GM18508 (cell line): Measurements from ENCODE around the gene TMEM115.

ENCODE experiments used
- ATAC-seq: cut with Tn5 transposase; IDR thresholded peaks from one replicate; pipeline ENCODE4 v1.9.1; 2021; ENCODE audit warnings: moderate number of reproducible peaks; ENCODE audit not compliant: insufficient read depth, unreplicated experiment

Gene TMEM115

GRCh38 chr3:50358911-50359759 is at the start of gene TMEM115:
Gene TMEM115 (minus strand): TSS chr3:50359521. CDS start chr3:50359063, 458 bp downstream.
- ATAC-seq = peak; percentile 89

- no peak for ATAC-seq
Measured at GRCh38 chr3:50408443-50408944, 49.2 kb upstream of the TMEM115 start.

- ATAC-seq = no peak
Measured at GRCh38 chr3:50406487-50406886, 47.2 kb upstream of the TMEM115 start.

DNA sequence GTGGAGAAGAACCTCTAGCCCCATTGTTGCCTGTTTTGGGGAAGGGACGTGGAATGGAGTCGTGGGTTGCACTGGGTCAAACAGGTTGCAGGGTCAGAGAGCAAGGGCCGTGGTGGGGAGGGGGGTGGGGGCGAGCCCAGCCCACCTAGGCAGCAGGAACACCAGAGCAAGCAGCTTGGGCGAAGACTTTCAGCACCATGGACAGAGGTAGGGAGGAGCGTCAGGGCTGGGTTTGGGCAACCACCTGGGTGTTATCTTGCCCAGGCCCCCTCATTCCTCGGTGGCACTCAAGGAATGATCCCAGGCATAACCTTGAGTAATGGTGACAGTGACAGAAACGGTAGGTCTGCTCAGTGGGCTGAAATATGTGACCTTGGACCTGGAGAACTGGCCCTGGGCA is 45.9 kb upstream of the TMEM115 start:
- ATAC-seq = no peak

- ATAC-seq = no peak
Measured at GRCh38 chr3:50401978-50402595, 42.8 kb upstream of the TMEM115 start.

- no peak for ATAC-seq
Measured at GRCh38 chr3:50396502-50396901, 37.2 kb upstream of the TMEM115 start.

- ATAC-seq = no peak
Measured at GRCh38 chr3:50395070-50395860, 35.9 kb upstream of the TMEM115 start.

GRCh38 chr3:50393061-50393460 is 33.7 kb upstream of the TMEM115 start:
- ATAC-seq = no peak

- ATAC-seq = no peak
Measured at GRCh38 chr3:50392101-50392715, 32.9 kb upstream of the TMEM115 start.

- no peak for ATAC-seq
Measured at GRCh38 chr3:50390508-50391224, 31.3 kb upstream of the TMEM115 start.

DNA sequence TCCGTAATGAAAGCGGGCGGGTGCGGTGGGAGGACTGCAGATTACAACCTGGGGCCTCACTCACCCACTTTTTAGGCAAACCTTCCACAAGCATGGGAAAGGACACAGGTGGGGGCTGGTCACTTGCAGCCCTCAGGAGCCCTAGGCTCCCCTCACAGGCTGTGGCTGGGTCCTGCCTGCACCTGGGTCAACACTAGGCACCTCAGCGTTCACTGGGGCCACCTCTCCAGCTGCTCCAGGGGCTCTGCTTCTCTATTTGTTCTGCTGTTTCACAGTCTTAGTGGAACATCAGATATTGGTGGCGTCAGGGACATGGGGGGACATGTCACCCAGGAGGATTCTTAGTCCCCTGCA is 30.1 kb upstream of the TMEM115 start:
- no peak for ATAC-seq

GRCh38 chr3:50388720-50389413 is 29.5 kb upstream of the TMEM115 start:
- no peak for ATAC-seq

- no peak for ATAC-seq
Measured at GRCh38 chr3:50388016-50388719, 28.8 kb upstream of the TMEM115 start.

- no peak for ATAC-seq
Measured at GRCh38 chr3:50385754-50386153, 26.4 kb upstream of the TMEM115 start.

- no peak for ATAC-seq
Measured at GRCh38 chr3:50383750-50384149, 24.4 kb upstream of the TMEM115 start.

- ATAC-seq = no peak
Measured at GRCh38 chr3:50382722-50383121, 23.4 kb upstream of the TMEM115 start.

DNA sequence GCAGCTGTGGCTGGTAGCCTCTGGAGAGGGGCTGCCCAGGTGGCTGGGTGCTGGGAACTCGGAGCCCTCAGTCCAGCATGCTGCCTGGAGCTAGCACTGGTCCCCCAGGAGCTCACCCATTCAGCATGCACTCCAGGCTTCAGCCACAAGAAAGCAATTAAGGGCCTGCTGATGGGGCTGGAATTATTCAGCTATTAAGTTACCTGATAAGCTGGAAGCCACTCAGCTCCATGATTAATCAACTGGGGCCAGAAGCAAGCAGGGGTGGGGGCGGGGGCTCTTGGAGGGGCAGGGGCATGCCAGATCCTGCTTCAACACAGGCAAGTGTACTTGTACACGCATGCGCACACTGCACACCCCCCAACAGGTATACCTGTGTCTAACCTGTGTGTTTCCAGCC is 22.1 kb upstream of the TMEM115 start:
- no peak for ATAC-seq

DNA sequence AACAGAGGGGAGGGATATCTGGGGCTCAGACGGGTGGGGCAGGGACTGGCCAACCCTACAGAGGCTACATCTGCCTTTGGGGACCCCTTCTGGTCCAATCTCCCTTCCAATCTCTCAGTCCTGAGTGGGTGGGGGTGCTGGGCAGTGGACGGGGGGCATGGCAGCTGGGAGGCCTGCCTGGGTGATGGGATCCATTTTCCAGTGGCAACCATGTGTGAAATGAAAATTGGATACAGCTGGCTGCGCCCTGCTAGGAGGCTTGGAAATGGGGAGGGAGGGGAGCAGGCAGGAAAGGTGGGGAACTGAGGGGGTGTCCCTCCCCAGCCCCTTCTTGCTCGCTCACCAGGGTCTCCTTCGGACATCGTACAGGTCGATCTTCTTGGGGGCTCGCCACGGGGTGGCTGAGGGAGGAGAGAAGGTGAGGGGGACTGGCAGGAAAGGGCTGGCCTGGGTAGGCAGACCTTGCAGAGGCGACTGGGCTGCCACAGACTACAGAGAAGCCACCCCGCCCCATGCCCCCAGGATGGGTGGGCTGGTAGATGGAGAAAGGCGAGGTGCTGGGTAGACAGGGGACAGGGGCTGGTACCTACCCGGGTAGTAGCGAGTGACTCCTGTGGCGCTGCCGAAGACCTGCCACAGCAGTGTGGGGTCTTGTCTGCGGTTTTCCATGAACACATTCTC is 21.2 kb upstream of the TMEM115 start:
- no peak for ATAC-seq
